Gastrocnemius medialis (tissue), 4 donors: ENCODE measurements around the gene ZNF19. TPM values are rescaled to one million over a fixed set of nuclear protein-coding genes. Genes with fewer than 3 reads are reported as not detected.

ENCODE experiments used
- ATAC-seq, 2 donors: fragments of 150-250 bp; one replicate each; pipeline ENCODE4 v1.9.1; 2016
- DNase-seq, 2 donors: peaks; one replicate each; pipeline ENCODE4 v3.0.0-alpha.2; 2019
- H3K27ac ChIP-seq, 4 donors: fragments of 200-600 bp; sonication (generic); 1 replicate in 1 of 4; 2 replicates in 3 of 4; pipeline ENCODE4 v1.5.1; 2016 to 2018; ENCODE audit warnings: mild to moderate bottlenecking in 2 of 4, moderate library complexity in 1 of 4
- H3K27me3 ChIP-seq, 3 donors: fragments of 200-600 bp; sonication (generic) in 2 of 3; 1 replicate in 1 of 3; 2 replicates in 2 of 3; pipeline versions ENCODE4 v1.5.1 to v1.6.0; 2016 to 2019; ENCODE audit warnings: mild to moderate bottlenecking in 1 of 3, moderate library complexity in 1 of 3
- H3K36me3 ChIP-seq, 2 donors: fragments of 200-600 bp; sonication (generic) in 1 of 2; one replicate each; pipeline ENCODE4 v1.5.1; 2017 to 2018
- H3K4me1 ChIP-seq, 2 donors: fragments of 200-600 bp; sonication (generic) in 1 of 2; one replicate each; pipeline ENCODE4 v1.5.1; 2016 to 2017; ENCODE audit warnings: mild to moderate bottlenecking in 2 of 2
- H3K4me3 ChIP-seq, 4 donors: fragments of 200-600 bp; sonication (generic) in 3 of 4; 1 replicate in 1 of 4; 2 replicates in 3 of 4; pipeline ENCODE4 v1.5.1; 2016 to 2019; ENCODE audit warnings: mild to moderate bottlenecking in 2 of 4
- H3K9me3 ChIP-seq, 3 donors: fragments of 200-600 bp; sonication (generic) in 2 of 3; 1 replicate in 1 of 3; 2 replicates in 2 of 3; pipeline ENCODE4 v1.5.1; 2016 to 2019
- CTCF ChIP-seq, 5 experiments: fragments of 450-650 bp in 3 of 5; fragments of 200-600 bp in 2 of 5; sonication (generic) in 2 of 5; IDR thresholded peaks in 4 of 5; conservative IDR thresholded peaks in 1 of 5; 1 replicate in 4 of 5; 2 replicates in 1 of 5; pipeline ENCODE4 v1.5.1; 2016 to 2019; ENCODE audit warnings: antibody characterized with exemption in 5 of 5, mild to moderate bottlenecking in 3 of 5, moderate library complexity in 3 of 5
- POLR2A ChIP-seq, 2 donors: fragments of 450-650 bp; IDR thresholded peaks; one replicate each; pipeline ENCODE4 v1.6.1; 2017; ENCODE audit warnings: antibody characterized with exemption in 2 of 2, mild to moderate bottlenecking in 2 of 2, moderate library complexity in 2 of 2
- in situ Hi-C, 4 donors: fragments of 200-750 bp; cut with MboI; loops; one replicate each; pipeline versions ENCODE4 v1.15.0 to v1.8.0; 2017; ENCODE audit warnings: low sequenced_read_pairs in 4 of 4
- intact Hi-C: fragments of 100-400 bp; cut with DNase I; formaldehyde crosslinking; loops from one replicate; pipeline ENCODE4 v1.15.1; 2023; ENCODE audit warnings: low total_unique reads
- total RNA-seq, 4 donors: library from RNA; depleted of rRNA; stranded (reverse); fragments of >200 nt; gene quantifications; one replicate each; pipeline versions ENCODE4 v1.1.0 to v1.2.3, GENCODE V29; 2016

ZNF19 gene
- total RNA-seq, 4 donors from 2014 or later = 0.65 to 3.3 (median 1.5) TPM

DNA sequence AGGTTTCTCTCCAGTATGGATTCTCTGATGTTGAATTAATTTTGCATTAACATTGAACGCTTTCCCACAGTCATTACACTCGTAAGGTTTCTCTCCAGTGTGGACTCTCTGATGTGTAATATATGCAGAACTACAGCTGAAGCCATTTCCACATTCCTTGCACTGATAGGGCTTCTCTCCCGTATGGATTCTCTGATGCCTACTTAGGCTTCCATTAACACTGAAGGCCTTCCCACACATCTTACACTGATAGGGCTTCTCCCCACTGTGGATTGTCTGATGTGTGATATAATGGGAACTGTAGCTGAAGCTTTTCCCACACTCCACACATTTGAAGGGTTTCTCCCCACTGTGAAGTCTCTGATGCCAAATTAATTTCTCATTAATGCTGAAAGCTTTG, 40.1 kb downstream of the ZNF19 start:
- Histone ChIP-seq H3K27me3 (peaks cover 0 to 8% (median 0%) of the 10 kb centered on the region in 3 donors), H3K9me3 (peaks cover 15 to 64% (median 30%) of the 10 kb centered on the region in 3 donors), H3K27ac (no peak overlapping the region), H3K36me3 (peaks cover 27 to 81% of the 10 kb centered on the region in 2 donors), H3K4me3 (peak overlapping the region in 1 of 4 donors; percentile 37), H3K4me1 (no peaks in the 10 kb centered on the region)
- intact Hi-C loops = no loop called here
- in situ Hi-C loops = no loop called here
- ATAC-seq (no peak), DNase-seq (no peak)
- TF ChIP-seq POLR2A (IDR thresholded peaks at IDR 0.05) (no peak), CTCF (IDR thresholded peaks at IDR 0.05 in 4 of 5, conservative IDR thresholded peaks at IDR 0.05 in 1 of 5) (no peak)

GRCh38 chr16:71448274-71448866, 40.8 kb downstream of the ZNF19 start:
- no peak for DNase-seq
- peaks cover 15 to 64% (median 30%) of the 10 kb centered on the region in 3 donors for H3K9me3 ChIP-seq
- H3K27me3 ChIP-seq = peaks cover 0 to 8% (median 0%) of the 10 kb centered on the region in 3 donors
- no peak for ATAC-seq
- in situ Hi-C loops (no loop called here), intact Hi-C loops (no loop called here)
- H3K27ac ChIP-seq = no peak overlapping the region
- H3K4me3 ChIP-seq = peak overlapping the region in 1 of 4 donors; percentile 37
- H3K4me1 ChIP-seq = no peaks in the 10 kb centered on the region
- H3K36me3 ChIP-seq = peaks cover 22 to 75% of the 10 kb centered on the region in 2 donors
- no peak for TF ChIP-seq CTCF (IDR thresholded peaks at IDR 0.05 in 4 of 5, conservative IDR thresholded peaks at IDR 0.05 in 1 of 5)
- TF ChIP-seq POLR2A (IDR thresholded peaks at IDR 0.05) = no peak

DNA sequence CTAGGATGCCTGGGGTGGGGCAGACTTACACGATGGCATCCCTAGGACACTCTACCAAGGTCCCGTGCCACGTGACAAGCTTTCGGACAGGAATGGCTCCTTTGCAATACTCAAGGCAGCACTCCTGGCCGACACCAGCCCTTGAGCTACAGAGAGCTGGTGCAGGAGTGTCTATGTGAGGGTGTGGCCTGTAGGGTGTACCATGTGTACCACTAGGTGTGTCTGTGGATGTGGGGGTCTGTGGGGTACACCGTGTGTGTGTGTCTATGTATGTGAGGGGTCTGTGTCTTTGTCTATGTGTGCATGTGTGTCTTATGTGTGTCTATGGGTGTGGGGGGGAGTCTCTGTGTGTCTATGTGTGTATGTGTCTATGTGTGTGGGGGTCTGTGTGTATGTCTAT, 45.4 kb downstream of the ZNF19 start:
- DNase-seq (no peak), ATAC-seq (no peak)
- intact Hi-C loops = no loop called here
- in situ Hi-C loops = no loop called here
- TF ChIP-seq CTCF (IDR thresholded peaks at IDR 0.05 in 4 of 5, conservative IDR thresholded peaks at IDR 0.05 in 1 of 5) (no peak), POLR2A (IDR thresholded peaks at IDR 0.05) (no peak)
- Histone ChIP-seq H3K27me3 (peaks cover 0 to 6% (median 0%) of the 10 kb centered on the region in 3 donors), H3K27ac (no peak overlapping the region), H3K4me1 (no peaks in the 10 kb centered on the region), H3K4me3 (no peak overlapping the region), H3K36me3 (peaks cover 8 to 28% of the 10 kb centered on the region in 2 donors), H3K9me3 (peaks cover 11 to 29% (median 29%) of the 10 kb centered on the region in 3 donors)

- H3K27me3 ChIP-seq = no peaks in the 10 kb centered on the region
- intact Hi-C loops (no loop called here), in situ Hi-C loops (no loop called here)
- ATAC-seq (no peak), DNase-seq (no peak)
- TF ChIP-seq POLR2A (IDR thresholded peaks at IDR 0.05) (no peak), CTCF (IDR thresholded peaks at IDR 0.05 in 4 of 5, conservative IDR thresholded peaks at IDR 0.05 in 1 of 5) (no peak)
- H3K36me3 ChIP-seq = peaks cover 0 to 12% of the 10 kb centered on the region in 2 donors
- no peaks in the 10 kb centered on the region for H3K4me1 ChIP-seq
- peaks cover 3 to 16% (median 12%) of the 10 kb centered on the region in 3 donors for H3K9me3 ChIP-seq
- H3K4me3 ChIP-seq = no peak within 1 kb of the TSS
- H3K27ac ChIP-seq = no peak within 1 kb of the TSS
These were observed 47.1 kb downstream of the ZNF19 start, which contains the start of gene TLE7 for GRCh38 chr16:71442051-71442440. TLE7 (minus strand) TSS chr16:71442054; CDS start chr16:71433324, 8,730 bp downstream.
